GM21381 (cell line): ENCODE results near the gene TNFSF9.
A peak's percentile ranks its signal among the peaks of the same experiment; 100 is the strongest.
"Not testable (repeated sequence)": the region's sequence is repeated elsewhere in the genome, so short reads cannot be mapped to it uniquely, and the experiment has no call there.

Experiments used
- ATAC-seq: cut with Tn5 transposase; IDR thresholded peaks from one replicate; pipeline ENCODE4 v1.9.1; 2021; ENCODE audit warnings: mild to moderate bottlenecking, moderate library complexity; ENCODE audit not compliant: unreplicated experiment

Gene TNFSF9

DNA sequence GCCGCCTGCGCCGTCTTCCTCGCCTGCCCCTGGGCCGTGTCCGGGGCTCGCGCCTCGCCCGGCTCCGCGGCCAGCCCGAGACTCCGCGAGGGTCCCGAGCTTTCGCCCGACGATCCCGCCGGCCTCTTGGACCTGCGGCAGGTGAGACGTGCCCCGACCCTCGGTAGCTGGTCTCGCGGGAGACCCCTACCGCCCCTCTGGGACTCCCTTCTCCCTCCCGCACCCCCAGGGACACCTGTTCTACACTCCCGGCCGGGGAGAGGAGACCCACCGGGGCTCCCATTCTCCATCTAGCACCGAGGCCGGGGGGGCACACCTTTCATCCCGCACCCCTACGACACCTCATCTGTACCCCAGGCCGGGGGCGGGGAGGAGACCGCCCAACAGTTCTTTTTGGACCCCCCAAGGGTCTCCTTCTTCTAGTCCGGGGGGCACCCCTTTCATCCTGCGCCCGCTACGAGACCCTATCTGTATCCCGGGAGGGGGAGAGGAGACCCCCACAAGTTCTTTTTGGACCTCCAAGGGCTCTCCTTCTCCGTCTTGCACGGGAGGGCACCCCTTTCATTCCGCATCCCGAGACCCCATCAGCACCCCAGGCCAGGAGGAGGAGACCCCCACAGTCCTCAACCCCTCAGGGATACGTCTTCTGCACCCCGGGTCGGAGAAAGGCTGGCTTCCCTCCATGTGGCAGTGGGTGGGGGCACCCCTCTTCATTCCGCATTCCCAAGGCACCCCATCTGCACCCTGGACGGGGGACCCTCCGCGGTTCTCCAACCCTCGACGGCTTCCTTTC, 533 bp downstream of the TNFSF9 start:
- ATAC-seq, result no peak

DNA sequence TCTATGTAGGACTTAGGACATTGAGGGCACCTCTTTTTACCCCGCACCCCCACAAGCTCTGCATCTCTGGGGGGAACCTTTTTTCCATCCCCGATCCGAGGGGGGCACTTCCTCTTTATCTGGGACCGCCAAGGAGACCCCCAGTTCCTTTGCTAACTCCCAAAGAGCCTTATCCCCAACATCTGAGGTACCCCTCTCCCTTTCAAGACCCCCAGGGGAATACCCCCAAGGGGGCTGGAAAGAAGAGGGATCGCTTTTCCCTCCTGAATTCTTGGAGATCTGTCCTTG, 1.1 kb downstream of the TNFSF9 start:
- no peak for ATAC-seq

DNA sequence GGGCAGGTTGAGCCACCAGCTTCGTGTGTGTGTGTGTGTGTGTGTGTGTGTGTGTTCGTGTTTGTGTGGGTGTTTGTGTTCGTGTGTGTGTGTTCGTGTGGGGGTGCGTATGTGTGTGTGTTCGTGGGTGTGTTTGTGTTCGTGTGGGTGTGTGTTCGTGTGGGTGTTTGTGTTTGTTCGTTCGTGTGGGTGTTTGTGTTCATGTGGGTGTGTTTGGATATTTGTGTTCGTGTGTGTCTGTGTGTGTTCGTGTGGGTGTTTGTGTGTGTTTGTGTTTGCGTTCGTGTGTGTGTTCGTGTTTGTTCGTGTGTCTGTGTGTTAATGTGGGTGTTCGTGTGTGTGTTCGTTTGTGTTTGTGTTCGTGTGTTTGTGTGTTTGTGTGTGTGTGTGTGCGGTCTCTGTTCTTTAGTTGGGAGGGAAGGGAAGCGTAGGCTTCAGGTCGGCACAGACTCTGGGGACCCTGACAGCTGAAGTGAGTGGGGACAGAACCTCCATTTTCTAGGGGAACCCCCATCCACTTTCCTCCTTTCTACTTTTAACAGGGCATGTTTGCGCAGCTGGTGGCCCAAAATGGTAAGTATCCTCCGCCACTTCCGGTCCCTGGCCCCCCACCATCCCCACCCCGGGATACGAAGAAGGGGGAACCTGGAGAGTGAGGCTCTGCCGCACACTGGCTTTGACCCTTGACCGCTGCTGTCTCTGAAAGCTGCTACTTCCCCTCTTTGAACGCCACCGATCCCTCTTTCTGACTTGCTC, 1.6 kb downstream of the TNFSF9 start:
- ATAC-seq, result no peak

DNA sequence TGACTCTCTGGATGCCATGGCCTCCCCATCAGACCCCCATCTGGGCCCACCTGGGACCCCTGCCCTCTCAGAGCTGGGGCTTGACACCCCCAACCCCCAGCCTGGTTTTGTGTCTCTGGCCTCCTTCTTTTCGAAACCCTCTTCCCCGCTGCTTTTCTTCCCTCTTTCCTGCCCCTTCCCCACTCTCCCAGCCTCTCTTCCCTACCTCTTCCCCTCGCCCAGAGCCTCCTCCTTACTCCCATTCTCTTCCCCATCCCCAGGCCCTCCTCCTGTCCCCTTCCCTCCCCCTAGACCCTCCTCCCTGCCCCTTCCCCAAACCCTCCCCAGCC, 2.1 kb downstream of the TNFSF9 start:
- ATAC-seq, result no peak

DNA sequence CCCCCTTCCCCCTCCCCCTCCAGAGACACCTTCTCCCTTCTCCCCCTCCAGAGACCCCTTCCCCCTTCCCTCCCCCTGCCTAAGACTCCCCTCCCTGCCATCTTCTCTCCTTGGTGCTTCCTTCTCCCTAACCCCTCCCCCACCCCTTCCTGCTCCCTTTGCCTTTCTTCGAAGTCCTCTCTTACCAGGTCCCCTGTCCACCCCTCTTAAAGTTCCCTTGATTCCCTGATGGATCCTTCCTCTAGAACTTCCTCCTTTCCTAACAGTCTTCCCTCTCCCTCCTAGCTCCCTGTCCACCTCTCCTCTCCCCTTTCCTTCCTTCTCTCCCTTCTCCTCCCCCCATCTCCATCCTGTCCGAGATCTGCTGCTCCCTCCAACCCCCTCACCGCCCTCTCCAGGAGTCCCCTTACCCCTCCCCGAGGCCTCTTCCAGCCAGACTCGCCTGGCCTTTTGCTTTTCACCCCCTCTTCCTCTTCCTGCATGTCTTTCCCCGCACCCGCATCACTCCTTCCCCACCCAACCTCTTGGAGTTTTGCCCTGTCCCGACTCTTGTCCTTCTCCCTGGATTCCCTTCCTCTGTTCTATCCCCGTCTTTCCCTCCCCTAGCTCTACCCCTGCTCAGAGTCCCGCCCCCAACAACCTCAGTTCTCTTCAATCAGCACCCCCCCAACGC, 3.1 kb downstream of the TNFSF9 start:
- no peak for ATAC-seq

DNA sequence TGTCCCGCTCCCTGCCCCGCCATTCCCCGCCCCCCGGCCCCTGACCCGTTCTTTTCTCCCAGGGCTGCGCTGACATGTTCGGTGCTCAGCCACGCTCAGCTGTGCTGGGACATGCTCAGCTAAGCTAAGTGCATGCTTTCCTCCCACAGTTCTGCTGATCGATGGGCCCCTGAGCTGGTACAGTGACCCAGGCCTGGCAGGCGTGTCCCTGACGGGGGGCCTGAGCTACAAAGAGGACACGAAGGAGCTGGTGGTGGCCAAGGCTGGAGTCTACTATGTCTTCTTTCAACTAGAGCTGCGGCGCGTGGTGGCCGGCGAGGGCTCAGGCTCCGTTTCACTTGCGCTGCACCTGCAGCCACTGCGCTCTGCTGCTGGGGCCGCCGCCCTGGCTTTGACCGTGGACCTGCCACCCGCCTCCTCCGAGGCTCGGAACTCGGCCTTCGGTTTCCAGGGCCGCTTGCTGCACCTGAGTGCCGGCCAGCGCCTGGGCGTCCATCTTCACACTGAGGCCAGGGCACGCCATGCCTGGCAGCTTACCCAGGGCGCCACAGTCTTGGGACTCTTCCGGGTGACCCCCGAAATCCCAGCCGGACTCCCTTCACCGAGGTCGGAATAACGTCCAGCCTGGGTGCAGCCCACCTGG, 3.7 kb downstream of the TNFSF9 start:
- no peak for ATAC-seq

DNA sequence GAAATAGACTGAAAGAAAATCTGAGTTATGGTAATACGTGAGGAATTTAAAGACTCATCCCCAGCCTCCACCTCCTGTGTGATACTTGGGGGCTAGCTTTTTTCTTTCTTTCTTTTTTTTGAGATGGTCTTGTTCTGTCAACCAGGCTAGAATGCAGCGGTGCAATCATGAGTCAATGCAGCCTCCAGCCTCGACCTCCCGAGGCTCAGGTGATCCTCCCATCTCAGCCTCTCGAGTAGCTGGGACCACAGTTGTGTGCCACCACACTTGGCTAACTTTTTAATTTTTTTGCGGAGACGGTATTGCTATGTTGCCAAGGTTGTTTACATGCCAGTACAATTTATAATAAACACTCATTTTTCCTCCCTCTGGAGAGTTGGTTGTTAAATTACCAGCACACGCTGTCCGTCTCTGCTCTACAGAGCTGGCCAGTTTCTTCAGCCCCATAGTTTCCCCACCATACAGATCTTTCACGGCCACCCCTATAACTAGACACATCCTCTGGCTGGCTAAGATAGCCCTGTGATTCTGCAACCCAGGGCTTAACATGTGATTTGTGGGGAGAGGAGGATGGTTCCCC, 4.8 kb downstream of the TNFSF9 start:
- ATAC-seq, result no peak

DNA sequence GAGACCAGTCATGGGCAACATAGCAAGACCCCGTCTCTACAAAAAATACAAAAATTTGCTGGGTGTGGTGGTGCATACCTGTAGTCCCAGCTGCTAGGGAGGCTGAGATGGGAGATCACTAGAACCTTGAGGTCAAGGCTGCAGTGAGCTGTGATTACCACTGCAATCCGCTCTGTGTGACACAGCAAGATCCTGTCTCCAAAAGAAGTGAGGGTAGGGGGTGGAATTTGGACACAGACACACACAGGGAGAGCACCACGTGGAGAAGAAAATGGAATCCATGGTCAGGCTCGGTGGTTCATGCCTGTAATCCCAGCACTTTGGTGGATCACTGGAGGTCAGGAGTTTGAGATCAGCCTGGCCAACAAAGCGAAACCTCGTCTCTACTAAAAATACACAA, 8.7 kb downstream of the TNFSF9 start:
- ATAC-seq, result no peak

DNA sequence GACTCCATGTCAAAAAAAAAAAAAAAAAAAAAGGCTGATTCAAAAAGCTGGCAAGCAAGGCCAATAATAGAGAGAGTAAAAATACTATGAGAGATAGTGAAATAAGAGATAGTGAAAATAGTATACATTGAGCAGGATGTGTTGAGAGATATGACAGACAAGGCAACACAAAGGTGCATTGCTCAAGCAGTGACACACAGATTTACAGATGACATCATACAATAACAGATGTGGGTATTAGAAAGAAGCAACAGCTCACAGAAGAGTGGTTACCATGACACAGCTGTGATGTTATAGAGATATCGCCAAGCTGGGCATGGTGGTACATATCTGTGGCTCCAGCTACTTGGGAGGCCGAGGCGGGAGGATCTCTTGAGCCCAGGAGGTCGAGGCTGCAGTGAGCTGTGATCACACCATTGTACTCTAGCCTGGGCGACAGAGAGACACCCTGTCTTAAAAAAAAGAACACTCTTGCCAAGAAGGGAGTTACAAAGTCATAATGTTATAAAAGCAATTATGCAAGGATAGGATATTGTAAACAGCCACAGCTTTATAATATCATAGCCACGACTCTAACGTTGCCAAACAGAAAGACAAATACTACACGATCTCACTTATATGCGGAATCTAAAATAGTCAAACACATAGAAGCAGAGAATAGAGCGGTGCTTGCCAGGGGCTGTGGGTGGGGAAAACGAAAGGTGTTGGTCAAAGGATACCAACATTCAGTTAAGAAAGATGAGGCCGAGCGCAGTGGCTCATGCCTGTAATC, 10.3 kb downstream of the TNFSF9 start:
- ATAC-seq, result no peak

DNA sequence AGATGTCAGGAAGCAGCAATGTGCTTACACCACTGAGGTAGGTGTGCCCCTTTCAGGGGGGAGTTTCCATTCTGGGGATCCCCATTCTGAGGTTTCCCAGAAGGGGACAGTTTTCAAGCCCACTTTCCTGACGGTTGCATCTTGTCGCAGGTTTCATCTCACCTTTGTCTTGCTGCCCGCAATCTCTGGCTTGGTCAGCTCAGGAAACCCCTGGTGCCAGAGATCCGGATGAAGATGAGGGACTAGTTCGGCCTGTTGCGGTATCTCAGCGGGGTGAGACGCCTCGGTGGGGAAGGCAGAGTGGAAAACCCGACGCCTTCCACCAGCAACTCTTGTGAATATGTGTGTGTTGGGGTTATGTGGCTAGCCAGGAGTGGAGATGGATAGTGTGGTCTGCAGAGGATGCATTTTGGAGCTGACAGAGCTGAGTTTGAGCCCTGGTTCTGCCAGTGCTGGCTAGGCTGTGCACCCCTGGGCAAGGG, 13.1 kb downstream of the TNFSF9 start:
- peak; percentile 48 for ATAC-seq

DNA sequence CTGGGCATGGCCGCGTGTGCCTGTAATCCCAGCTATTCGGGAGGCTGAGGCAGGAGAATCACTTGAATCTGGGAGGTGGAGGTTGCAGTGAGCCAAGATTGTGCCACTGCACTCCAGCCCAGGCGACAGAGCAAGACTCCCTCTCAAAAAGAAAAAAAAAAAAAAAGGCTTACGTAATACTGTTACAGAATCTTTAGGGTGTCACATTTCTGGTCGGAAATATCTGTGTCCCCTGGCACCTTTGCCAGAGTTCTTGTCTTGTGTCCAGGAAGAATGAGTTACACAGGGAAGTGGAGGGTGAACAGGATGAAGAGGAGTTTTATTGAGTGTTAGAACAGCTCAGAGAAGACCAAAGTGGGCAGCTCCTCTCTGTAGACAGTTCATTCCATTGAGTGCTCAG, 19.9 kb downstream of the TNFSF9 start:
- not testable (repeated sequence) for ATAC-seq

DNA sequence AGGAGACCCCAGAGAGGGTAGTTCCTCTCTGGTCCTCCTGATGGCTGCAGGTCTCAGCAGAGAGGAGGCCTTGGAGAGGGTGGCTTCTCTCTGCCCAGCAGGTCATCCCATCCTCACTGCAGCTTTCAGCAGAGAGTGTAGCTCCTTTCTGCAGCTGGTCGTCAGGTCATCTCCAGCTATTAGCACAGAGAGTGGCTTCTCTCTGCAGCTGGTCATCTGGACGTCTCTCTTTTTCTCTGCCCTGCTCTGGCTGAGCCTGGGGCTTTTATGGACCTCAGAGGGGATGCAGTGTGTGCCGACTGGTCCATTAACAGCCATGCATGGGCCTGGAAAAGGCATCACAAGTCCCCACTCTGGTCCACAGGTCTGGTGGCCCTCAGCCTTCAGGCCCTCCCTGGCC, 20.3 kb downstream of the TNFSF9 start:
- no peak for ATAC-seq

DNA sequence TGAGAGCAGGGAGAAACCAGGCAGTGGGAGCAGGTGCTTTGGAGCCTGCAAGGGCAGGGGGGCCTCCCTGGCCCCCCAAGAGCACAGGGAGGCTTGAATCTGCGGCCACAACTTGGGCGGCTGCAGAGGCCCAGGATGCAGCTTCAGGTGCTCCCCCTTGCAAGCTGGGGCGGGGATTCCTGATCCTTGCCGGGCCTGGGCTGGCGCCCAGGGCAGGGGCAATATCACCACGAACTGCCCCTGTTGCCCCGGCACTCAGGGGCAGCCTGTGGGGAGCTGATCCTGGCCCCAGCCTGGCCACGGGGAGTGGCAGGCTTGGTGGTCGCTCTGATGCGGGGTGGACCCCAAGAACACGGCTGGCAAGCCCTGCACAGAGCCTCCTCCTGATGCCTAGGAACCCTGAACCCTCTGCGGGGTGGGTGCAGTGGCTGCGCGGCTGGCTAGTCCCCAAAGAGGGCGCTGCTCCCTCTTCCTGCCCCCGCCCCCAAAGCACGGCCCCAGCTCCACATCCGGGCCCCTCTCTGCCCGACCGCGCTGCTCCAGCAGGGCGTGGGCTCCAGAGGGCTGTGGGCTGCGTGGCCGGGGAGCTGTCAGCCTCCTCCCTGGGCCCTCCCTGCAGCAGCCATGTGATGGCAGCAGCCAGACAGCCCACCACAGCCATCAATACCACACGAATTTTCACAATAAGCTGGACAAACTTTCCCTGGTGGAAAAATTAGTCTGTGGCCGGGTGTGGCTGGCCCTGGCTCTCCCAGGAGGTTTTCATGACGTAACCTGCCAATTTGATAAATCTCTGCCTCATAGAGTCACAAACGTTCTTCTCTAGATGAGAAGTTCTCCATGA, 21.0 kb downstream of the TNFSF9 start:
- ATAC-seq, result no peak

DNA sequence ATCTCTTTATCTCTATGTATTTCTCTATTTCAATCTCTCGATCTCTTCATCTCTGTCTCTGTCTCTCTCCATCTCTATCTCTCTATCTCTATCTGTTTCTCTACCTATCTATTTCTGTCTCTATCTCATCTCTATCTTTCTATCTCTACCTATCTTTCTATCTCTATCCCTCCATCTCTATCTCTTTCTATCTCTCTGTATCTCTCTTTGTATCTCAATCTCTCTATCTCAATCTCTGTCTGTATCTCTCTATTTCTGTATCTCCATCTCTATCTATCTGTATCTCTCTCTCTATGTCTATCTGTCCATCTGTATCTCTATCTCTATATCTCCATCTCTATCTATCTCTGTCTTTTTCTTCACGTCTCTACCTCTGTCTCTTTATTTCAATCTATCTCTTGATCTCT, 25.2 kb downstream of the TNFSF9 start:
- ATAC-seq, result no peak

DNA sequence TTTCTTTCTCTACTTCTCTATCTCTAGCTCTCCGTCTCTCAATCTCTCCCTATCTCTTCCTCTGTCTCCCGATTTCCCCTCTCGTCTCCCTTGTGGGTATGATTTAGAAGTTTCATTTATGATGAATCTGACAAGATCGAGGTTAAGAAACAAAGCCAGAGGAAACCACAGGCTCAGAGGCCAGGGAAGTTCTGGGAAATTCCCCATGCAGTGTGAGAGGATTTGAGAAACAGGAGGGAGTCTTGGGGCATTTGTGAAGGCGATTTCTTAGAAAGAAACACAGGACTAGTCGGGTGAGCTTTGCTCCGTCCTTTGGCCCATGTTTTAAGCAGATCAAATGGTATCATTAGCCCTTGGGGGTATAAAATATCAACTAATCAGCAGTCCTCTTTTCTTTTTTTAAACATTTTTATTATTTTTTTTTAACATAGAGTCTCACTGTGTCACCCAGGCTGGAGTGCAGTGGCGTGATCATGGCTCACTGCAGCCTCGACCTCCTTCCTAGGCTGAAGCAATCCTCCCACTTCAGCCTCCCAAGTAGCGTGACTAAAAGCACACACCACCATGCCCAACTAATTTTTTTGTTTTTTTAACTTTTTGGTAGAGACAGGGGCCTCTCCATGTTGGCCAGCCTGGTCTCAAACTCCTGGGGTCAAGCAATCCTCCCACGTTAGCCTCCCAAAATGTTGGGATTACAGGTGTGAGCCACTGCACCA, 25.8 kb downstream of the TNFSF9 start:
- ATAC-seq, result no peak

DNA sequence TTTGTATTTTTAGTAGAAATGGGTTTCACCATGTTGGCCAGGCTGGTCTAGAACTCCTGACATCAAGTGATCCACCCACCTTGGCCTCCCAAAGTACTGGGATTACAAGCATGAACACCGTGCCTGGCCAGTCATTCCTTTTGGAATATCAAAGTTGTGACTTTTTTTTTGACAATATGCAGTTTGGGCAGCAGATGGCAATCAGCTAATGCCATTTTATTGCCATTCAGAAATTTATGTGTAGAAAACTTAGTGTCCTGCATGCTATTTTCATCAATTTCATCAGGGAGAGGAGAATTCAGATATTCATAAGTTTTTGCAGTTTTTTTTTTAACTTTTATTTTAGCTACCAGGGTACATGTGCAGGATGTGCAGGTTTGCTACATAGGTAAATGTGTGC, 31.6 kb downstream of the TNFSF9 start:
- not testable (repeated sequence) for ATAC-seq

DNA sequence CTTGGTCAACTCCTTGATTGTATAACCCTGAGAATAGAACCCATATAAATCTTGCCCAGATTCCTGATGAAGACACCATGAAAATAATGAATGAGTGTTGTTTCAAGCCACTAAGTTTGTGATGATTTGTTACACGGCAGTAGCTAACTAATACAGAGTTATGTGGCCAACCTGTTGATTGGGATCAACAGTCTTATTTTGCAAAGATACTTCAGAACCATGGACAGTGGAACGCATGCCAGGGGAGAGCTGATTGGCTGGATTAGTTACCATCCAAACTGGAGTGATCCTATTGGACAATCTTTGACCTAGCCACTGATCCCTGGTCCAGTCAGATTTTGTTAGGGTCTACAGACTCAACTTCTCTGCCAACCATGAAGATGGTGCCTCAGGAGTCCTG, 33.6 kb downstream of the TNFSF9 start:
- no peak for ATAC-seq

DNA sequence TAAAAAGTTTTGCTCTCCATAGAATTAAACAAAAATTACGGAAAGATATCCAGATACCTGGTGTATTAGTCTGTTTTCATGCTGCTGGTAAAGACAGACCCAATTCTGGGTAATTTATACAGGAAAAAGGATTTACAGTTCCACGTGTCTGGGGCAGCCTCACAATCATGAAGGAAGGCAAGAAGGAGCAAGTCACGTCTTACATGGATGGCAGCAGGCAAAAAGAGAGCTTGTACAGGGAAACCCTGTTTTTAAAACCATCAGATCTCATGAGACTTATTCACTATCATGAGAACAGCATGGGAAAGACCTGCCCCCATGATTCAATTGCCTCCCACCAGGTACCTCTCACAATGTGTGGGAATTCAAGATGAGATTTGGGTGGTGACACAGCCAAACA, 35.9 kb downstream of the TNFSF9 start:
- ATAC-seq, result not testable (repeated sequence)

DNA sequence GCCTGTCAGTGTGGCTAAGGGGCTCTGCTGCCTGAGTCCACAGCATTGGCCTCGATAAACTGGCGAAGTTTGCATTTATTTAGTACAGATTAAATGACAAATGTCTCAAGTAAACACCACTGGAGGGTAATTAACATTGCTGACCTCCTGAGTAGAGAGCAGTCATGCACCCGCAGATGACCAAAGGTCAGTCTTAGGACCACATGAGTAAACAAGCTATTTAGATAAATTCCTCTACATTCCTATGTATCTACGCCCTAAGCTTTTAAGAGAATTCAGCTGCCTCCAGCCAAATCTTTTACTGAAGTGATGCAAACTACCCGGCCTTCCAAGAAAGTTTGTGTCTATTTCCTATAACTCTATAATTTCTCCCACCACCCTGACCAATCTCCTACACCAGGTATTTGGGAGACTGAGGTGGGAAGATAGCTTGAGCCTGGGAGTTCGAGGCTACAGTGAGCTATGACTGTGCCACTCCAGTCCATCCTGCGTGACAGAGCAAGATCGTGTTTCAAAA, 37.2 kb downstream of the TNFSF9 start:
- no peak for ATAC-seq
